GM06990 (cell line): ENCODE results near the gene RAI2.

Experiments used
- DNase-seq: peaks from one replicate; pipeline ENCODE4 v3.0.0-alpha.2; 2011; ENCODE audit not compliant: insufficient read length; ENCODE audit errors: extremely low read depth
- H3K27me3 ChIP-seq: replicated peaks from 2 replicates; pipeline ENCODE4 v1.6.0; 2011; ENCODE audit warnings: low read length; ENCODE audit not compliant: control insufficient read depth, insufficient read depth
- H3K36me3 ChIP-seq: 2 replicates; pipeline ENCODE4 v1.5.1; 2011; ENCODE audit warnings: low read length; ENCODE audit not compliant: control insufficient read depth, insufficient read depth
- H3K4me3 ChIP-seq: replicated peaks from 2 replicates; pipeline ENCODE4 v1.5.1; 2011; ENCODE audit warnings: low read depth, mild to moderate bottlenecking, control low read depth, low read length
- TF ChIP-seq, protein P1 (sequence below): IDR thresholded peaks from 2 replicates; pipeline ENCODE4 v1.5.1; 2011; ENCODE audit warnings: low read length, control low read depth, mild to moderate bottlenecking, inconsistent platforms; ENCODE audit not compliant: insufficient read depth, poor library complexity, severe bottlenecking

Gene RAI2

DNA sequence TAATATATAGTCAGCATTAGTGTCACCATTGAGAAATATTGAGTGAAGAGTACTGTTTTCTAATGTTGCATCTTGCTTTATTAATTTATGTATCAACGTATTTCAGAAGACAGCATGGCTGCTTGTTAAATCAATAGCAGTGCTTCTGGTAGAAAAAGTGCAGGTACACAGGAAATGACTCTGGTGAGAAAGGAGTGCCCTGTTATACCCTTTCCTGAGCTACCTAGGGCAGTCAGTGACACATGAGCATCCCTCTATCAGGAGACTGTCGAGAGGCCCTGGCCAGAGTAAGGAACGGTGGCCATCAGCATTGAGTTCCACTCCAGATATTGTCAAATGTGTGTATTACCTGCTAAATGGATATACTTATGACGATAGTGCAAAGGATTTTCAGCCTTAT lies 81.7 kb downstream of the RAI2 start:
- Histone ChIP-seq H3K4me3 (no peak overlapping the region), H3K36me3 (no peaks in the 10 kb centered on the region), H3K27me3 (no peaks in the 10 kb centered on the region)
- TF ChIP-seq, protein P1, sequence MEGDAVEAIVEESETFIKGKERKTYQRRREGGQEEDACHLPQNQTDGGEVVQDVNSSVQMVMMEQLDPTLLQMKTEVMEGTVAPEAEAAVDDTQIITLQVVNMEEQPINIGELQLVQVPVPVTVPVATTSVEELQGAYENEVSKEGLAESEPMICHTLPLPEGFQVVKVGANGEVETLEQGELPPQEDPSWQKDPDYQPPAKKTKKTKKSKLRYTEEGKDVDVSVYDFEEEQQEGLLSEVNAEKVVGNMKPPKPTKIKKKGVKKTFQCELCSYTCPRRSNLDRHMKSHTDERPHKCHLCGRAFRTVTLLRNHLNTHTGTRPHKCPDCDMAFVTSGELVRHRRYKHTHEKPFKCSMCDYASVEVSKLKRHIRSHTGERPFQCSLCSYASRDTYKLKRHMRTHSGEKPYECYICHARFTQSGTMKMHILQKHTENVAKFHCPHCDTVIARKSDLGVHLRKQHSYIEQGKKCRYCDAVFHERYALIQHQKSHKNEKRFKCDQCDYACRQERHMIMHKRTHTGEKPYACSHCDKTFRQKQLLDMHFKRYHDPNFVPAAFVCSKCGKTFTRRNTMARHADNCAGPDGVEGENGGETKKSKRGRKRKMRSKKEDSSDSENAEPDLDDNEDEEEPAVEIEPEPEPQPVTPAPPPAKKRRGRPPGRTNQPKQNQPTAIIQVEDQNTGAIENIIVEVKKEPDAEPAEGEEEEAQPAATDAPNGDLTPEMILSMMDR, result no peak
- no peak for DNase-seq

DNA sequence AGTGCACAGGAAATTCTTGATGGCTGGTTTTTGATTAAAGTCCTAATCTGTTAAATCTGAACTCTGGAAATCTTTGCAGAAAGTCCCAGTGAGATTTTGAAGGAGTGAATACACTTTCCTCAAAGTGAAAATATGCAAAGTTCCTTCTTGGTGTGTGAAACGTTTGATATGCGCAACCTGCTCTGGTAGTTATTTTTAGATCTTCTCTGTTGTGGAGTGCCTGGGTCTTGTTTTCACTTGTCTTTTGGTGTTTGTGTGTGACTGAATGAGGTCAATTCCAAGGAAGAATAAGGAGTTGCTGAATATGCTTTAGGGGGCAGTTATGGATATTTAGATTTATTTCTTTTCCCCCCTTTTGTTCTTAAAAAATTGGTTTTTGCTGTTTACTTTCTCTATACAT lies 82.1 kb downstream of the RAI2 start:
- Histone ChIP-seq H3K27me3 (no peaks in the 10 kb centered on the region), H3K4me3 (no peak overlapping the region), H3K36me3 (no peaks in the 10 kb centered on the region)
- DNase-seq, result no peak
- TF ChIP-seq, protein P1, result no peak

DNA sequence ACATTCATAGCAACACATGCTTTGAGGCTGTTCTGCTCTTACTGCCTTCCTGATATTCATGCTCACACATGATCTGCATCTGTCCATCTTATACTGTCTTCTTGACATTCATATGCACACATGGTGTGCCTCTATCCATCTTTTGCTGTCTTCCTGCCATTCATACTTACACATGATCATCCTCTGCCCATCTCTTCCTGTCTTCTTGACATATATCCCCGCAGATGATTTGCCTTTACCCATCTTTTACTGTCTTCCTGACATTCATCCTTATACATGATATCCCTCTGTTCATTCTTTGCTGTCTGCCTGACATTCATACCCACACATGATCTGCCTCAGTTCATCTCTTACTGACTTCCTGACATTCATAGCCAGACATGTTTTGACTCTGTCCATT lies 87.0 kb downstream of the RAI2 start:
- TF ChIP-seq, protein P1, result no peak
- Histone ChIP-seq H3K4me3 (no peak overlapping the region), H3K27me3 (0 out of 2 replicates have a peak, but pooled peaks cover 1% of the 10 kb centered on the region), H3K36me3 (no peaks in the 10 kb centered on the region)
- DNase-seq, result no peak

DNA sequence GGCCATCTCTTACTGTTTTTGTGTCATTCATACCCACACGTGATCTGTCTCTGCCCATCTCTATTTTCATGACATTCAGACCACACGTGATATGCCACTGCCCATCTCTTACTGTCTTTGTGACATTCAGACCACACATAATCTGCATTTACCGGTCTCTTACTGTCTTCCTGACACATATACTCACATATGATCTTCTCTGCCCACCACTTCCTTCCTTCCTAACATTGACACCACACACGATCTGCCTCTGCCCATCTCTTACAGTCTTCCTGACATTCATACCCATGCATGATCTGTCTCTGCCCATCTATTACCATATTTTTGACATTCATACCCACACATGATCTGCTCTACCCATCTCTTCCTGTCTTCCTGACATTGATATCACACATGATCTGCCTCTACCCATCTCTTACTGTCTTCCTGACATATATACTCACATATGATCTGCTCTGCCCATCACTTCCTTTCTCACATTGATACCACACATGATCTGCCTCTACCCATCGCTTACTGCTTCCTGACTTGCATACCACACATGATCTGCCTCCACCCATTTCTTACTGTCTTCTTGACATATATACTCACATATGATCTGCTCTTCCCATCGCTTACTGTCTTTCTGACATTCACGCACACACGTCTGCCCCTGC lies 87.7 kb downstream of the RAI2 start:
- DNase-seq, result no peak
- Histone ChIP-seq H3K27me3 (0 out of 2 replicates have a peak, but pooled peaks cover 1% of the 10 kb centered on the region), H3K36me3 (no peaks in the 10 kb centered on the region), H3K4me3 (no peak overlapping the region)
- TF ChIP-seq, protein P1, result no peak

DNA sequence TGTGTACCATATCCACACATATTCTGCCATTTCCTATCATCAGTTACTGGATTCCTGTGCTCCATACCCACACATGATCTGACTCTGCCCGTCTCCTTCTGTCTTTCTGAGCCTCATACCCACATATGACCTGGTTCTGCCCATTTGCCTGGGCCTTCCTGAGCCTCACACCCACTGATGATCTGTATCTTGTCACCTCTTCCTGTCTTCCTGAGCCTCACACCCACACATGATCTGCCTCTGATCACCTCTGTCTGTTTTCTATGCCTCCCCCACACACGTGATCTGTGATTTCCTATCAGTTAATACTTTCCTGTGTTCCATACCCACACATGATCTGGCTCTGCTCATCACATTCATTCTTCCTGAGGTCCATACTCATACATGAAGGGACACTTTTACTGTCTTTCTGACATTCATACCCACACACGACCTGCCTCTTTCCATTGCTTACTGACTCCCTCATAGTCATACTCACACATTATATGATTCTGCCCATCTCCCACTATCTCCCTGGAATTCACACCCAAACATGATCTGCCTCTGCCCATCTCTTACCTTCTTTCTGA lies 91.3 kb downstream of the RAI2 start:
- Histone ChIP-seq H3K27me3 (peaks cover 1% of the 10 kb centered on the region; the same call in 1 of the 2 replicates), H3K4me3 (no peak overlapping the region), H3K36me3 (no peaks in the 10 kb centered on the region)
- TF ChIP-seq, protein P1, result no peak
- no peak for DNase-seq

DNA sequence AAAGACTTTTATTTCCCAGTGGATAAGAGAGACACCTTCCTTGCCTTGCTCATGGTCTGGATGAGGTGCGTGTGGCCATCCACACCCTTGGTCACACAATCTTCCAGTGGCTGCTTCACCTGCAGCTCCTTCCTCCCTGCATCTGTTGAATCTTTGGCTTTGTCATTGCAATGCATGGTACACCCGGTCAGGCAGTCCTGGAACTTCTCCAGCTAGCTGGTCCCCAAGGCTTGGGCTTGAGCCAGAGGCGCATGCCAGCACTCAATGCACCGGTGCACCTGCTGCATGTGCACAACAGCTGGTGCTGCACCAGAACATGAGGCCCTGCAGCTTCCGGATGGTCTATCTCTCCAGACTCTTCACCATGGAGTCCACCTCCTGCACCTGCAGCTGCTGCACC lies 92.1 kb downstream of the RAI2 start:
- DNase-seq, result no peak
- H3K27me3 ChIP-seq, result peaks cover 1% of the 10 kb centered on the region; the same call in 1 of the 2 replicates
- TF ChIP-seq, protein P1, result no peak
- no peaks in the 10 kb centered on the region for H3K36me3 ChIP-seq
- H3K4me3 ChIP-seq, result no peak overlapping the region
